ENCODE results near the gene RERE.

DNA sequence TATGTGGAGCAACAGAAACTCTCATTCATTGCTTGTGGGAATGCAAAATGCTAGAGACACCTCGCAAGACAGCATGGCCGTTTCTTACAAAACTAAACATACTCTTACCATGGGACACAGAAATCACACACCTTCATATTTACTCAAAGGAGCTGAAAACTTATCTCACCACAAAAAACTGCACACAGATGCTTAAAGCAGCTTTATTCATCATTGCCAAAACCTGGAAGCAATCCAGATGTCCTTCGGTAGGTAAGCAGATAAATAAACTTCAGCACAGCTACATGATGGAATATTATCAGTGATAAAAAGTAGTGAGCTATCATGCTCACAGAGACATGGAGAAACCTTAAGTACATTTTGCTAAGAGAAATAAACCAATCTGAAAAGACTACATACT, 124.3 kb downstream of the RERE start:
- TF ChIP-seq CTCF (IDR thresholded peaks at IDR 0.05) (no peak), POLR2A (IDR thresholded peaks at IDR 0.05) (no peak), POLR2AphosphoS5 (IDR thresholded peaks at IDR 0.05) (no peak)
